Heart left ventricle (tissue), 16 donors: ENCODE results near the gene FCN3. TPM values are rescaled to one million over a fixed set of nuclear protein-coding genes. Genes with fewer than 3 reads are reported as not detected.
A peak's percentile ranks its signal among the peaks of the same experiment; 100 is the strongest.
"Not testable (repeated sequence)": the region's sequence is repeated elsewhere in the genome, so short reads cannot be mapped to it uniquely, and the experiment has no call there.

Experiments
- ATAC-seq, 4 donors: fragments of 200-7000 bp; cut with Tn5 transposase; one replicate each; pipeline ENCODE4 v1.9.1; 2020 to 2022; ENCODE audit warnings: moderate library complexity in 4 of 4, mild to moderate bottlenecking in 3 of 4, moderate number of reproducible peaks in 1 of 4
- DNase-seq, 5 donors: peaks; one replicate each; pipeline ENCODE4 v3.0.0-alpha.2; 2020
- H3K27ac ChIP-seq, 12 donors: fragments of 200-600 bp; sonication (generic) in 4 of 12; one replicate each; pipeline versions ENCODE4 v1.5.0 to v1.8.0; 2016 to 2022; ENCODE audit warnings: mild to moderate bottlenecking in 2 of 12
- H3K27me3 ChIP-seq, 9 donors: fragments of 200-600 bp; sonication (generic) in 2 of 9; one replicate each; pipeline versions ENCODE4 v1.5.1 to v1.8.0; 2016 to 2022; ENCODE audit warnings: mild to moderate bottlenecking in 3 of 9
- H3K36me3 ChIP-seq, 9 donors: fragments of 200-600 bp; sonication (generic) in 2 of 9; one replicate each; pipeline versions ENCODE4 v1.5.0 to v1.8.0; 2018 to 2022; ENCODE audit warnings: mild to moderate bottlenecking in 2 of 9
- H3K4me1 ChIP-seq, 12 donors: fragments of 200-600 bp; sonication (generic) in 4 of 12; one replicate each; pipeline versions ENCODE4 v1.5.0 to v1.8.0; 2016 to 2022; ENCODE audit warnings: mild to moderate bottlenecking in 3 of 12
- H3K4me3 ChIP-seq, 12 donors: fragments of 200-600 bp; sonication (generic) in 4 of 12; one replicate each; pipeline versions ENCODE4 v1.5.0 to v1.8.0; 2017 to 2022; ENCODE audit warnings: mild to moderate bottlenecking in 9 of 12, moderate library complexity in 4 of 12
- H3K9me3 ChIP-seq, 12 donors: fragments of 200-600 bp; sonication (generic) in 4 of 12; one replicate each; pipeline versions ENCODE4 v1.5.0 to v1.8.0; 2016 to 2022; ENCODE audit warnings: mild to moderate bottlenecking in 1 of 12
- CTCF ChIP-seq, 12 donors: fragments of 200-600 bp; sonication (generic) in 4 of 12; IDR thresholded peaks; one replicate each; pipeline versions ENCODE4 v1.5.0 to v1.8.0; 2018 to 2022; ENCODE audit warnings: antibody characterized with exemption in 12 of 12, mild to moderate bottlenecking in 5 of 12
- POLR2A ChIP-seq, 2 donors: fragments of 450-650 bp; IDR thresholded peaks; one replicate each; pipeline ENCODE4 v1.6.1; 2017; ENCODE audit warnings: antibody characterized with exemption in 2 of 2, mild to moderate bottlenecking in 2 of 2, moderate library complexity in 2 of 2
- WGBS, 4 donors: extraction: QIAGEN DNeasy Blood & Tissue Kit in 2 of 4; methylation state at CpG; one replicate each; pipeline versions ENCODE4 v1.1.5 to v1.1.7; 2013 to 2018; 5-methylcytosine and 5-hydroxymethylcytosine counted together
- intact Hi-C, 10 donors: fragments of 100-400 bp; cut with DNase I; formaldehyde crosslinking; loops; one replicate each; pipeline versions ENCODE4 v1.11.1 to v1.14.2; 2022
- polyA plus RNA-seq, 2 donors: library from polyadenylated mRNA; stranded (reverse); fragments of 200-250 nt; gene quantifications; one replicate each; pipeline ENCODE4 v1.2.3, GENCODE V29; 2013
- total RNA-seq, 9 donors: library from RNA; depleted of rRNA in 2 of 9; stranded (reverse); fragments of >200 nt in 2 of 9; fragmentation: NEBNext Ultra II Directional in 3 of 9; extraction: Animal tissue kit (Norgen Biotek cat#: 25700) in 3 of 9; gene quantifications; one replicate each; pipeline versions ENCODE4 v1.1.0 to v1.2.4, GENCODE V29; 2016 to 2023
- donor health status: ischemic (EF 13 %, LVEDD 7.1; RV severe dilation, severe dysfunction).
- donor health status: healthy with polysubstance abuse.
- donor health status: DM: no; HTN: yes; CAD: no.
- donor health status: DM: no; HTN: no; CAD: no.
- donor health status: ischemic (EF 25% LVEDD 6.9; RV normal size, moderate dysfunction).
- donor health status: ischemic (EF 25% LVEDD 5.7; RV mildly dilated, moderate dysfunction).
- donor health status: healthy.
- donor health status: DM: yes; HTN: yes; CAD: no.
- donor health status: ischemic (EF 35%, LVEDD 5.7; RV mildly dilated, moderate dysfunction).
- donor health status: nonischemic (EF 11% LVEDD 7.7; RV severe dilation, severe dysfunction).
- donor health status: DM: yes; HTN: yes; CAD: no.
- donor health status: PGD.
- donor health status: ischemic (EF 29% LVEDD 5.4; RV normal size, mild dysfunction).
- donor health status: nonischemic (EF 23%, LVEDD 6.1; RV moderate dilation, normal function).

FCN3 gene
- total and polyA plus RNA-seq, 11 donors: 2.4 to 141 (median 35.4) TPM

GRCh38 chr1:27412502-27412901 is 37.9 kb upstream of the FCN3 start:
- Histone ChIP-seq H3K9me3 (no peaks in the 10 kb centered on the region), H3K27ac (peak overlapping the region in 9 of 12 donors; percentile 11 to 72 (median 40)), H3K27me3 (no peaks in the 10 kb centered on the region), H3K36me3 (peaks cover 0 to 100% (median 98%) of the 10 kb centered on the region in 9 donors), H3K4me1 (peaks cover 3 to 39% (median 26%) of the 10 kb centered on the region in 12 donors), H3K4me3 (no peak overlapping the region)
- WGBS, 4 donors: 85 to 90% (median 87%) methylated on average over 4 of the region's 4 CpGs
- intact Hi-C loops: loop anchor here in 1 of 10 donors (5.0 kb wide), 1 partner anchor 250 kb away; no protein-coding TSS in a partner anchor
- DNase-seq (no peak), ATAC-seq (no peak)
- TF ChIP-seq CTCF (IDR thresholded peaks at IDR 0.05): no peak
- TF ChIP-seq POLR2A (IDR thresholded peaks at IDR 0.05): no peak

DNA sequence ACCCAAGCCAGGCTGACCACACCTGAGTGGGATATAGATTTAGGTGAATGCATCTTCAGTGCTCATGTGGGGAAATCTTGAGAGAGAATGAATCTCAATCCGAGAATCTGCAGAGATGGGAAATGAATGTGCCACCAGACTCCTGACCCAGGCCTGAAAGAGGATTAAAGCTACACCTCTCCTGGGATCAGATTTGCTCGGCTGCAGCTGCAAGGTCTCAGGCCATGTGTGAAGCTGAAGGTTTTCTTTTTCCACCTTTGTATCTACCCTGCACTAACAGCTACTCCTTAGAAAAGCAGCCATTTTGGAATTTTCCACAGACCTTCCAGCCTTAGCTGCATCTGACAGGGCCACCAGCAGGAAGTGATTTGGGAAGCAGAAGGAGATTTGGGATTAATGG is 36.1 kb upstream of the FCN3 start:
- H3K9me3 ChIP-seq: no peaks in the 10 kb centered on the region
- no peak for TF ChIP-seq POLR2A (IDR thresholded peaks at IDR 0.05)
- no peak for TF ChIP-seq CTCF (IDR thresholded peaks at IDR 0.05)
- ATAC-seq (no peak), DNase-seq (no peak)
- no peak overlapping the region for H3K4me3 ChIP-seq
- intact Hi-C loops: loop anchor here in 1 of 10 donors (5.0 kb wide), 1 partner anchor 252 kb away; no protein-coding TSS in a partner anchor
- peaks cover 3 to 39% (median 24%) of the 10 kb centered on the region in 12 donors for H3K4me1 ChIP-seq
- peaks cover 0 to 98% (median 92%) of the 10 kb centered on the region in 9 donors for H3K36me3 ChIP-seq
- H3K27me3 ChIP-seq: no peaks in the 10 kb centered on the region
- WGBS, 4 donors: 64 to 86% (median 85%) methylated on average over 2 of the region's 2 CpGs
- no peak overlapping the region for H3K27ac ChIP-seq

- no peak overlapping the region for H3K27ac ChIP-seq
- H3K4me1 ChIP-seq: peaks cover 7 to 49% (median 34%) of the 10 kb centered on the region in 12 donors
- TF ChIP-seq CTCF (IDR thresholded peaks at IDR 0.05) (no peak), POLR2A (IDR thresholded peaks at IDR 0.05) (no peak)
- DNase-seq (no peak), ATAC-seq (no peak)
- H3K27me3 ChIP-seq: no peaks in the 10 kb centered on the region
- 93 to 95% (median 94%) methylated on average over 11 of the region's 11 CpGs for WGBS, 4 donors
- no peaks in the 10 kb centered on the region for H3K9me3 ChIP-seq
- intact Hi-C loops: loop anchor here in 4 of 10 donors (5.0 to 10.0 kb wide), 5 partner anchors 115 to 255 kb away; partner anchors contain the start of gene AHDC1 (in 1 of the 4)
- peaks cover 0 to 88% (median 82%) of the 10 kb centered on the region in 9 donors for H3K36me3 ChIP-seq
- no peak overlapping the region for H3K4me3 ChIP-seq
These were observed 35.0 kb upstream of the FCN3 start for GRCh38 chr1:27409669-27410068.

DNA sequence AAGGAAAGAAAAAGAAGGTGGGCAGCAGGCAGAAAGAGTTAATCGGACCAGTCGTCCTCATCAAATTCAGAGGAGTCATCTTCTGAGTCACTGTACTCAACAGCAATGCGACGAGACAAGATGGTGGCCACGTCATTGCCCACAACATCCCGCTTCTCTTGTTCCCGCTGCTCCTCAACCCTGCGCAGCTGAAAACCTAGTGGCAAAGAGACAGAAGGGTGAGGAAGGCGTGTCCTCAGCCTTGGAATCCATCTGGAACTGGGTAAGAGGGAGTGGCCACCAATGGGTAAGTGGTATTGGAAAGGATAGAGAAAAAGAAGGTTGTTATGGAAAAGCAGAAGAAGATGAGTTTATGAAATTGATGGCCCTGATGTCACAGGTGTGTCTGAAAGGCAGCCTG is 33.5 kb upstream of the FCN3 start:
- peaks cover 0 to 72% (median 66%) of the 10 kb centered on the region in 9 donors for H3K36me3 ChIP-seq
- H3K9me3 ChIP-seq: no peaks in the 10 kb centered on the region
- intact Hi-C loops: loop anchor here in 4 of 10 donors (5.0 to 10.0 kb wide), 4 partner anchors 117 to 257 kb away; partner anchors contain the start of gene AHDC1 (in 1 of the 4)
- TF ChIP-seq CTCF (IDR thresholded peaks at IDR 0.05): no peak
- no peak for TF ChIP-seq POLR2A (IDR thresholded peaks at IDR 0.05)
- ATAC-seq (no peak), DNase-seq (no peak)
- H3K27ac ChIP-seq: peak overlapping the region in 1 of 12 donors; percentile 2
- no peak overlapping the region for H3K4me3 ChIP-seq
- peaks cover 15 to 52% (median 43%) of the 10 kb centered on the region in 12 donors for H3K4me1 ChIP-seq
- 94 to 95% (median 95%) methylated on average over 9 of the region's 9 CpGs for WGBS, 4 donors
- H3K27me3 ChIP-seq: no peaks in the 10 kb centered on the region

- intact Hi-C loops: loop anchor here in 4 of 10 donors (5.0 to 10.0 kb wide), 4 partner anchors 118 to 258 kb away; partner anchors contain the start of gene AHDC1 (in 1 of the 4)
- 80 to 92% (median 90%) methylated on average over 2 of the region's 2 CpGs for WGBS, 4 donors
- DNase-seq, H3K27me3 ChIP-seq, H3K4me3 ChIP-seq, H3K9me3 ChIP-seq, ATAC-seq: not testable (repeated sequence)
- H3K27ac ChIP-seq: peak overlapping the region; percentile 76 to 87 (median 85)
- H3K4me1 ChIP-seq: peaks cover 24 to 57% (median 52%) of the 10 kb centered on the region in 12 donors
- H3K36me3 ChIP-seq: peaks cover 0 to 59% (median 53%) of the 10 kb centered on the region in 9 donors
These were observed 32.2 kb upstream of the FCN3 start for GRCh38 chr1:27406791-27407190.
